Fibroblast of the aortic adventitia (primary cell): ENCODE data around the gene CCR5AS.

Experiments
- DNase-seq: peaks from one replicate; pipeline ENCODE4 v3.0.0-alpha.2; 2010; ENCODE audit warnings: low read depth
- H3K4me3 ChIP-seq: 2 replicates; pipeline ENCODE4 v1.5.1; 2011; ENCODE audit warnings: low read depth, mild to moderate bottlenecking, control low read depth, low read length, moderate library complexity
- CTCF ChIP-seq: IDR thresholded peaks from 2 replicates; pipeline ENCODE4 v1.5.1; 2011; ENCODE audit warnings: mild to moderate bottlenecking, low read length, control low read depth, inconsistent platforms; ENCODE audit not compliant: insufficient read depth

CCR5AS gene

GRCh38 chr3:46353647-46354410 is 53.0 kb downstream of the CCR5AS start, which contains the start of gene CCR2:
TSS of gene CCR2 (plus strand) at chr3:46354111. CDS start at chr3:46357528, 3,417 bp downstream.
- no peak for TF ChIP-seq CTCF
- DNase-seq = no peak
- no peak within 1 kb of the TSS for H3K4me3 ChIP-seq

- DNase-seq = no peak
- no peak for TF ChIP-seq CTCF
- H3K4me3 ChIP-seq = no peak overlapping the region
Observed at GRCh38 chr3:46353090-46353489, 53.8 kb downstream of the CCR5AS start.

GRCh38 chr3:46351646-46352045 is 55.2 kb downstream of the CCR5AS start:
- no peak overlapping the region for H3K4me3 ChIP-seq
- no peak for TF ChIP-seq CTCF
- no peak for DNase-seq

- no peak for TF ChIP-seq CTCF
- H3K4me3 ChIP-seq = no peak overlapping the region
Observed at GRCh38 chr3:46350262-46350565, 56.7 kb downstream of the CCR5AS start.

GRCh38 chr3:46349484-46350261 is 57.2 kb downstream of the CCR5AS start:
- H3K4me3 ChIP-seq = no peak overlapping the region
- DNase-seq = no peak

More at GRCh38 chr3:46350262-46350565, 56.7 kb downstream of the CCR5AS start:
- no peak for DNase-seq

More at GRCh38 chr3:46349484-46350261, 57.2 kb downstream of the CCR5AS start:
- TF ChIP-seq CTCF = no peak
